ENCODE results near the gene CIB4. TPM values are rescaled to one million over a fixed set of nuclear protein-coding genes. Genes with fewer than 3 reads are reported as not detected.

The CIB4 gene
- total RNA-seq, 1 donor from 2014 or later = not detected

DNA sequence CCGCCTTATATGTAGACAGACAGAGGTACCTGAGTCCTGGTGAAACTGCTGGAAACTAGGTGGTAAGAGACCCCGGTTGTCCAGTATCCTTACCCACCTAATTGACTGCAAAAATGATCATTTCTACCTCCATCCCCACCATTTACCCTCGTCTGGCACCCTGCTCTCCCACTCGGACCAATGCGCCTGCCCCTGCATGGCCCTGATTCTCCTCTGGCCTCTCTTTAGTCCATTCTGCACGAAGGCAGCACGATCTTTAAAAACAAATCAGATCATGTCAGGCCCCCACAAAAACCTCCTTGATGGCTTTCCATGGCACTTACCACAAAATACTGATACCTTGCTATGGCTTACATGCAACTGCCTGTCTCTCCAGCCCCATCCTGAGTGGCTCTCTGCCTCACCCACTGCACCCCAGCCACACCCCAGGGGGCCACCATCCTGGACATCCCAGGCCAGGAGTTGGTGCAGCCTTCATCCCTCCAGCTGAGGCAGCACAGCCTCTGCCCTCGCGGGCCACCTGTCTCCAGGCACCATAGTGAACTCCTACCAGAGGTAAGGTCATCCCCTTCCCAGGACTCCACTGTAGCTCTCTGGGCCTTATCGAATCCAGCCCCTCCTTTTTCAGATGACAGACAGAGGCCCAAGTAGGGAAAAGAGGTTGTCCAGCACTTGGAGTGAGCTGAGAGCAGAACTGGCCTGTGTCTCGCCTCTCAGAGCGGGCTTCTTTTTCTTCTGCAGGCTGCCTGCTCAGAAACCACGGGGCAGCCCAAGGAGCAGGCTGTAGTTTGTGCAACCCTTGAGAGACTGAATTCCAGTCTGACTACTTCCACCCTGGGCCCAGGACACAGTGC is 12.3 kb upstream of the CIB4 start:
- TF ChIP-seq, protein P1, sequence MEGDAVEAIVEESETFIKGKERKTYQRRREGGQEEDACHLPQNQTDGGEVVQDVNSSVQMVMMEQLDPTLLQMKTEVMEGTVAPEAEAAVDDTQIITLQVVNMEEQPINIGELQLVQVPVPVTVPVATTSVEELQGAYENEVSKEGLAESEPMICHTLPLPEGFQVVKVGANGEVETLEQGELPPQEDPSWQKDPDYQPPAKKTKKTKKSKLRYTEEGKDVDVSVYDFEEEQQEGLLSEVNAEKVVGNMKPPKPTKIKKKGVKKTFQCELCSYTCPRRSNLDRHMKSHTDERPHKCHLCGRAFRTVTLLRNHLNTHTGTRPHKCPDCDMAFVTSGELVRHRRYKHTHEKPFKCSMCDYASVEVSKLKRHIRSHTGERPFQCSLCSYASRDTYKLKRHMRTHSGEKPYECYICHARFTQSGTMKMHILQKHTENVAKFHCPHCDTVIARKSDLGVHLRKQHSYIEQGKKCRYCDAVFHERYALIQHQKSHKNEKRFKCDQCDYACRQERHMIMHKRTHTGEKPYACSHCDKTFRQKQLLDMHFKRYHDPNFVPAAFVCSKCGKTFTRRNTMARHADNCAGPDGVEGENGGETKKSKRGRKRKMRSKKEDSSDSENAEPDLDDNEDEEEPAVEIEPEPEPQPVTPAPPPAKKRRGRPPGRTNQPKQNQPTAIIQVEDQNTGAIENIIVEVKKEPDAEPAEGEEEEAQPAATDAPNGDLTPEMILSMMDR (IDR thresholded peaks at IDR 0.05; ENCODE audit: insufficient read depth, low read length, severe bottlenecking) = no peak
- FAIRE-seq (no peak), DNase-seq (ENCODE audit: low read depth) (no peak)
- H3K36me3 ChIP-seq (ENCODE audit: control insufficient read depth, insufficient read depth, low read length) = no peaks in the 10 kb centered on the region
- no peak overlapping the region for H3K4me3 ChIP-seq (ENCODE audit: low read depth, low read length)
- H3K27me3 ChIP-seq (ENCODE audit: control insufficient read depth, insufficient read depth, low read length) = peaks cover 2% of the 10 kb centered on the region

DNA sequence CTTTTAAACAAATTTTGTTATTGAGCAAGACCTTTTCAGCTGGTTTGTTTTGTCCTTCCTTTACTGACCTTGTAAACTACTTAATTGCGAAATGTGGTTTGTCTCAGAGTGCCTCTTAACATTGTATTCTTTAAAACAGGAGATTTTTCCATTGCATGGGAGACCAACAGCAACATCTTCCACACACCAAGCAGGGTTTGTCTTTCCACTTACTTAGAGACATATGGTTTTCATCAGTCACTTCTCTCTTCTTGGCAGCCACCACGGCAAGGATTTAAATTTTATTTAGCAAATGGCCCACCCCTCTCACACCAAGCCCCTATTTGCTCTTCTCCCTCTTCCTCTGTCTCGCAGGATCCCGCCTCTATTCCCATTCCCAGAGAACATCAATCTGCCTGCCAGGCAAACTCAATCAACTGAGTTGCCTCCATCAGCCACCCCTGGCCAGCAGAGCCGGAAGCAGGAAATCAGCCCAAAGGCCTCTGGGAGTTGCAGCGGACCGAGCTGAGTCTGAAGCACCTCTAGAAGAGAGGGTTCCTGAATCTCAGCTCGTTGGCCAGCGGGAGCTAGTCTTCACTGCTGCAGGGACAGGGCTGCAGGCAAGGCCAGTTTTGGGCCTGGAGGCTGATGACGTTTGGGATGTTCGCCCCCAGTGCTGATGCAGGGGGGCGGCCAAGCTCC is 11.3 kb upstream of the CIB4 start:
- H3K27me3 ChIP-seq (ENCODE audit: control insufficient read depth, insufficient read depth, low read length) = peaks cover 2% of the 10 kb centered on the region
- no peak for DNase-seq (ENCODE audit: low read depth)
- TF ChIP-seq, protein P1 (IDR thresholded peaks at IDR 0.05; ENCODE audit: insufficient read depth, low read length, severe bottlenecking) = no peak
- no peak for FAIRE-seq
- H3K4me3 ChIP-seq (ENCODE audit: low read depth, low read length) = no peak overlapping the region
- H3K36me3 ChIP-seq (ENCODE audit: control insufficient read depth, insufficient read depth, low read length) = no peaks in the 10 kb centered on the region

DNA sequence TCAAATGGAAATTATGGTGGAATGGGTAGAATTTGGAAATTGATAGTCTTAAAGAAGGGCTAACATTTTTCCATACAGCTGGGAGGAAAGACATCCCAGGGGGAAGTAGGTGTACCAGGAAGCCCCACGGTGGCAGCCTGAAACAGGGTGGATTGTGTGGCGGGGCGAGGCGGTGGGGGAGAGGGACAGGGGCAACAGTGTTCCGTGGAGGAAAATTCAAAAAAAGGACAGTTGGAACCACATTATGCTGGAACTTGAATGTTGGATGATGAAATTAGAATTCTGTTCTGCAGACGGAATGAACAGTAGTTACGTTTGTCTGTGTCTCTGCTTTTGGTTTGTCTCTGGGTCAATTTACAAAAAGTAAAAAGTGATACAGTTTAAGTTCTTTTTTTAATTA is 10.6 kb upstream of the CIB4 start:
- FAIRE-seq (no peak), DNase-seq (ENCODE audit: low read depth) (no peak)
- H3K27me3 ChIP-seq (ENCODE audit: control insufficient read depth, insufficient read depth, low read length) = peaks cover 2% of the 10 kb centered on the region
- no peak overlapping the region for H3K4me3 ChIP-seq (ENCODE audit: low read depth, low read length)
- no peaks in the 10 kb centered on the region for H3K36me3 ChIP-seq (ENCODE audit: control insufficient read depth, insufficient read depth, low read length)
- TF ChIP-seq, protein P1 (IDR thresholded peaks at IDR 0.05; ENCODE audit: insufficient read depth, low read length, severe bottlenecking) = no peak

DNA sequence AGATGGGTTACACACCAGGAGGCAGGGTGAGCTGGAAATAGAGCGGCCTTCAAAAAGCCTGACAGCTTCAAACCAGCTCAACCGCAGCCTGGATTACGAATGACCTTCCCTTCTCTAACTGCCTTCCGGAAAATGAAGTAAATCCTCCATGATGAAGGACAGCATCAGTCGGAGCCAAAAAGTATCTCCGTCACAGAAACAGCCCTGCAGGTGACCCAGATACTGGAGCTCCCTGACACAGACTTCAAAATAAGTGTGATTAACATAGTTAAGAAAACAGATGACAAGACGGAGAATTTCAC is 10.3 kb upstream of the CIB4 start:
- no peaks in the 10 kb centered on the region for H3K36me3 ChIP-seq (ENCODE audit: control insufficient read depth, insufficient read depth, low read length)
- no peak for FAIRE-seq
- TF ChIP-seq, protein P1 (IDR thresholded peaks at IDR 0.05; ENCODE audit: insufficient read depth, low read length, severe bottlenecking) = no peak
- DNase-seq (ENCODE audit: low read depth) = no peak
- H3K4me3 ChIP-seq (ENCODE audit: low read depth, low read length) = no peak overlapping the region
- H3K27me3 ChIP-seq (ENCODE audit: control insufficient read depth, insufficient read depth, low read length) = peaks cover 2% of the 10 kb centered on the region

DNA sequence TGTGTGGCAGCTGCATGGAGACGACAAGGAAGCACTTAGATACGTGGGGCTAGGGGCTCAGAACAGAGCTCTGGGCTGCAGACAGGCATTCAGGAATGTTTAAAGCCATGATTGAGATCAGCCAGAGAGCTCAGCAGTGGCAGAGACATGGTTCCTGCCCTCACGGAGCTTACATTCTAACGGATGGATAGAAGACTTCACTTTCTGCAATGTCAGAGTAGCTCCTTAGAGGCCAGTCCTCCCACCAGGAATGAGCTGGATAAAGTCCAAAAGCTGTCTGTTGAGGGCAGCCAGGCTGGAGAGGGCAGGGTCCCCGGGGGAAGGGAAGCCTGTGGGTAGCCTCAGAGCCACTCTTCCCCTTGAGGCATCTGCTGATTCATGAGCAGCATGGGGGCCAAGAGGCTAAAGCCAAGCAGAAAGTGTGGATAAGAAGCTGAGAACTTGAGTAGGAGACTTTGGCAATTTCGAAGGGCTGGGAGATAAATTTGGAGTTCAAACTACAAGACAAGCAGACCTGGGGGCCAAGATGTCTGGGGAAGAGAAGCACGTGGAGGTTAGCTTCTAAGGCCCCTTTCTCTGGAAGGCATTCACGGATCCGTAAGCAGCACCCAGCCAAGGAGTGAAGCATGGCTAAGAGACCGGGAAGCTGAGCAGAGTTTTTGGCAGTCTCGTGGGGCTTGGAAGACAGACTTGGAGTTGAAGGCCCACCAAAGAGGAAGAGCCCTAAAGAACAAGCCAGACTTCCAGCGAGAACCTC is 9.7 kb upstream of the CIB4 start:
- H3K4me3 ChIP-seq (ENCODE audit: low read depth, low read length) = no peak overlapping the region
- H3K27me3 ChIP-seq (ENCODE audit: control insufficient read depth, insufficient read depth, low read length) = peaks cover 2% of the 10 kb centered on the region
- DNase-seq (ENCODE audit: low read depth) (no peak), FAIRE-seq (no peak)
- H3K36me3 ChIP-seq (ENCODE audit: control insufficient read depth, insufficient read depth, low read length) = no peaks in the 10 kb centered on the region
- TF ChIP-seq, protein P1 (IDR thresholded peaks at IDR 0.05; ENCODE audit: insufficient read depth, low read length, severe bottlenecking) = no peak

Measured in bronchial epithelial cell (primary cell).